ENCODE data around the gene SLC35A2.
A peak's percentile ranks its signal among the peaks of the same experiment; 100 is the strongest.

The SLC35A2 gene

DNA sequence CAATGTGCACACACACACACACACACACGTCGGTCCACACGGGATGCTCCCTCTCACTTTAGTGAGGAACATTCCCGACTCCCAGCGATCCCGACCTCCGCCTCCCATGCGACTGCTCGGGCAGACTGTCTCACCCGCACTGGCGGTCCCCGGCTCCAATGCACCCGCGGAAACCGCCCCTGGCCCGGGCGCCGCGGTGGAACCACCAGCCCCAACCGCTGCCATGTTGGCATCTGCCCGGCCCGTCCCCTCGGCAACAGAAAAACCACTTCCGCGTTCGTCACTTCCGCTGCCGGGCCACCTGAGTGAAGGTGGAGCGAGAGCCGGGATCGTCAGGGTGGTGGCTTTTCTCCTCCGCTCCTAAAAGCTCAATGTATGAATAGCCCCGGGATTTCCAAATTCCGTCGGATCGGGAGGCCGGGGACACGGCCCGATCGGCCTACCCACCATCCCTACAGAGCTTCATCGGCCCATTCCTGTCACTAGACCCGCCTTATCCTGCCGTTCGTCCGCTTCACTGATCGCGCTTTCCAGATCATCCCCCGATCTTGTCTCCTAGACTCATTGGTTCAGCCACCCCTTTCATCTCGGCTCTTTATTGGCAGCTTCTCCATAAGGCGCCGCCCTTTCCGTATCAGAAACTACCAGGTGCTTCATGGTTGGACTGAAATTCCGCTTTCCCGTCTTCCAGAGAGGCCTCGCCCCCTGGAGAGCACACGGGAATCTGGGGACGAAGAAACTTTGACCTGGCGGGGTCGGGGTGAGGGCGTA, at the start of gene SLC35A2:
TSS of gene SLC35A2 (minus strand) at position 235 of the 771 bp plus-strand sequence. CDS start at position 225, 10 bp downstream.
- peak; percentile 70 to 93 (median 88) for DNase-seq
- intact Hi-C loops (cut with DNase I), result no loop called here

DNA sequence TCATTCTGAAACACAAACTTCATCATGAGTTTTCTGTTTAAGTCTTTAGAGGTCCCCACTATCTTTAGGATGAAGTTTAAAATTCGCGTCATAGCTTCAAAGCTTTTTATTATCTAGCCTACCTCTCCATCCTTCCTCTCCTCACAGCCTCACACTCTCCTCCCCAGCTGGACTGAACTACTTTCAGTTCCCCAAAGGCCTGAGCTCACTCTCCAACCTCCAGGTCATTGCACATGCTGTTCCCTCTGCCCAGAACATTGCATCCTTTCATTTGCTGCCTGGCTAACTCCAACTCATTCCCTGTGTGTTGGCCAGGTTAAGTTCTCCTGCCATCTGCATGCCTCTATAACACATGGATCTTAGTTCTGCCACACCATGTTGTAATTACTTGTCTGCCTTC, 48.8 kb upstream of the SLC35A2 start:
- peak in 4 of 42 donors; percentile 12 to 45 (median 24) for DNase-seq
- intact Hi-C loops (cut with DNase I), result no loop called here

DNA sequence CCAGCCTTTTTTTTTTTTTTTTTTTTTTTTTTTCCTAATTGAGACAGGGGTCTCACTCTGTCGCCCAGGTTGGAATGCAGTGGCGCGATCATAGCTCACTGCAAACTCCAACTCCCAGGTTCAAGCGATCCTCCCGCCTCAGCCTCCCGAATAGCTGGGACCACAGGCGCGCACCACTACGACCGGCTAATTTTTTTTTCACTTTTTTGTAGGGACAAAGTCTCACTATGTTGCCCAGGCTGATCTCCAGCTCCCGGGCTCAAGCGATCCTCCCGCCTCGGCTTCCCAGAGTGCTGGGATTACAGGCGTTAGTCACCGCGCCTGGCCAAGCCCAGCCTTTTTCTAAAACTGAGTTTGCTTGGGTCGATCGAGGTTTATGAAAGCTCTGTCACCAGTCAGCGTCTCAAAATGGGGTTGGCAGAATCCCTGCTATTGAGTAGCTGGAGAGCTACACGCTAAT, 47.2 kb upstream of the SLC35A2 start:
- peak in 21 of 42 donors; percentile 2 to 52 (median 19) for DNase-seq

DNA sequence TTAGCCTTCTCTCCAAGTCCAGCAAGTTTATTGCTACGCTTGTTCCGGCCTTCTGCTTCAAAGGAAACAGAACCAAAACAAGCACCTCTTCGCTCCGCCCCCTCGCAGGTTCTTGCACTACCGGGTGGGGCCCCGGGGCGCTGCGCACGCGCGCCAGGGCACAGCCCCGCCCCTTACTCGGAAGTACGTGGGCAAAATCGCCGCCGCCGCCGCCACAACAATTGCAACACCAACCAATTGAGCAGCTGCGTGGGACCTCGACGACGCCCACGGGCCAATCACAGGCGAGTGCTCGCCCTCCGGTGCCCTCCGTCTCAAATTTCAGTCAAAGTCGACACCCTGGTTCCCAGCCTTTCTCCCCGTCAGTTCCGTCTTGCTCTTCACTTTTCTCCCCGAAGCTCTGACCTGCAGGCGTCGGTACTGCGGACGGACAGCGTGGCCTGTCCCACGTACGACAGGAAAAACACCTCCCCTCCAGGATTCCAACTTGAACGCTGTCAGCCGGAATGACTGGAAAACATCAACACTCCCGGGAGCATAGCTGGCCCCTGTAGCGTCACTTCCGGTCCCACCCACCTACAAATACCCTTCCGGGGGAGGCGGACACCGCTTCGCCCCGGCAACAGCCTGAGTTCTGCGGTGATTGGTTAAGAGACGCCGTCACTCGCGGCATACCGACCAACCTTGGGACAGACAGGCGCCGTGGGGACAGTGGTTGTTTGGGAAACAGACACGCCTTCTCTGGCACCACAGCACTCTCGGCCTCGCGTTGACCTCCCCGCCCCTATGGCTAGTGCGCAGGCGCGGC, 46.6 kb upstream of the SLC35A2 start:
- DNase-seq, result peak; percentile 89 to 98 (median 96)
- intact Hi-C loops (cut with DNase I), result loop anchor here (5.0 kb wide), 1 partner anchor 84 kb away; the partner anchor contains the start of gene TFE3

More for the DNA sequence above, 47.2 kb upstream of the SLC35A2 start:
- intact Hi-C loops (cut with DNase I), result loop anchor here (5.0 kb wide), 1 partner anchor 84 kb away; the partner anchor contains the start of gene TFE3

DNA sequence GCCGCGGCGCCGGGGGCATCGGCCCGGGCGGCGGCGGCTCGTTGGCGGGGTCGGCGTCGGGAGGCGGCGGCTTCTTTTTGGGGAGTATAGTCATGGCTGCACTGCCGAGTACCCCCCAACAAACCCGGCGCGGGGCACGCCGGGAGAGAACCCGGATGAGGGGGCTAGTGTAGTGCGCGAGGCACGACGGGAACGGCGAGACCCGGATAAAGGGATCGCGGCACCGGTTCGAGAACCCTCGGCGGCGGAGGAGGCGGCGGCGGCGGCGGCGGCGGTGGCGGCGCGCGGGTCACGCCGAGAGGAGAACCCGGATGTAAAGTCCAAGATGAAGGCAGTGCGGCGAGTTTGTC, 46.0 kb upstream of the SLC35A2 start, which contains the start of gene OTUD5:
TSS of gene OTUD5 (minus strand) at position 131 of the 350 bp plus-strand sequence. CDS start at position 94, 37 bp downstream.
- peak; percentile 35 to 88 (median 74) for DNase-seq
- intact Hi-C loops (cut with DNase I), result loop anchor here (5.0 kb wide), 1 partner anchor 85 kb away; the partner anchor contains the start of gene TFE3

DNA sequence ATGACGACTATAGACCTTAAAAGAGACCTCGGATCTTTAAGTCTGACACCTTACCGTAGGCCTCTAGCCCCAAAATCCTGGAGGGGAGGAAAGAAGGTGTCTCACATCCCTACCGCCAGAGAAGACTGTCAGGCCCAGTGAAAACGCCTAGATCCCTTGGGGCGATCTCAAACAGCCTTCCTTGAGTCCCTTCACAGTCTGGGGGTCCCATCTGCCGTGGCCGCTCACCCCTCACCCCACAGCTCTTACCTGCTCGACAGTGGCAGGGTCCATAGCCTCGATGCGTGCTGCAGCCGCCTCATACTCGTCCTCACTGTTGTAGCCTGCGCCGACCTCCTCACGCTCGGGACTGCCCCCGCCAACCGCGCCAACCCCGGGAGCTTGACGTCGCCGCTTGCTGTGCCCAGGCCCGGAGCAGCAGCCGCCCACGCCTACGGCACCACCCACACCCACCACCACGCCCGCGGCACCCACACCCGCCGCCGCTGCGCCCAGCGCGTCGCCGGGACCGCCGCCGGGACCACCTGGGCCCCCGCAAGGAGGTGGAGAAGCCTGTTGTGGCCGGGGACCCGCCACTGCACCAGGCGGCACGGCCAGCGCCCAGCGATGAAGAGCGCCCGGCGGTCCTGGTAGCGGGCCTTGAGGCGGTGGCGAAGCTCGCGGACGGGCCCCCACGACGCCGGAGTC, 45.4 kb upstream of the SLC35A2 start:
- intact Hi-C loops (cut with DNase I), result loop anchor here (5.0 kb wide), 1 partner anchor 85 kb away; the partner anchor contains the start of gene TFE3
- DNase-seq, result peak in 6 of 42 donors; percentile 4 to 41 (median 15)

DNA sequence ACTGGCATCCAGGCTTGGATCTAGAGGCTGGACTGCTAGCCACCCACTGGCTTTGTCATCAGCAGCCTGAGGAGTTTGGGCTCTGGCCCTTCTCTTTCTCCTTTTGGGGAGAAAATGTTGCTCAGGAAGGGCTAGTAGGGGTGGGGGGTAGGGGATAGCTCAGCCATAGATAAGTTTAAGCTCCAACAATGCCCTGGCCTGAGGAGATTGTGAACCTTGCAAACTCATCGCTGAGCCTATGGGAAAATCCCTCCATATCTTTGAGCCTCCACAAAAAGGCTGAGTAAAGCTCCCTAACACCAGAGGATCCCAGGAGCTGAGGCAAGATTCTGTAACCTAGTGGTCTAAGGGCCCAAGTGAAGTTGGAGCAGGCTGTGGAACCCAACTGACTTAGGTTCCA, 37.1 kb upstream of the SLC35A2 start:
- intact Hi-C loops (cut with DNase I), result no loop called here
- no peak for DNase-seq

DNA sequence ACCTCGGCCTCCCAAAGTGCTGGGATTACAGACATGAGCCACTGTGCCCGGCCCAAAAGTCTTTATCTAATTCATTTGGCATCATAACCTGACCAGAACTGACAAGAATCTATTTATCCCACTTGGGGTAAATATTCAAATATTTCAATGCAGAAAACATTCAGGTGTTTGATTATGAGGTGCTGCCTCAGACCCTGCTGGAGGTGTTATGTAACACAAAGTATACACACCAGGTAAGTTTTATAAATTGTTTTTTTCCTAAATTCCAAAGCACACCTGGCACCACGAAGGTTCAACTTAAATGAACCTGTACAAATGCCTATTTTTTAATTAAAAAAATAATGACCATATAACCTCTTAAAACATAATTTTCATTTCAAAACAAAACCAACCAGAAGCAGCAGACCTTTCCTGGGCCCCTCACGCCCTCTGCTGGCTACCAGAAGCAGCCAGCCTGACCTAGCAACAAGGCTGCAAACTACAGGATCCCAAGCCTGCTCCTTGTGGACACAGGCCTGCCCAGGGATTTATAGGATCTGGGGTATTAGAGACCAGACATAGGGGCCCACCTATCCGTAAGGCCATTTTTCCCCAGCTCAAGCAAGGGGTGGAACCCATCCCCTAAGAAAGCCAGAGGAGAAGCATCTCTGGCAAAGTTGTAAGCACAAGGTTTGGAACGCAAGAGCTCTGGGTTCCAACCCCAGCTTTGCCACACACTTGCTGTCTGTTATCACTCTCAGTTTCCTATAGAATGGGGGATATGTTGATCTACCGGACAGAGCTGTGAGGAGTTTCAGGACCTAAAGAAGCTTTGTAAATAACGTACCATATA, 34.3 kb upstream of the SLC35A2 start:
- intact Hi-C loops (cut with DNase I), result no loop called here
- DNase-seq, result peak; percentile 4 to 70 (median 48)

DNA sequence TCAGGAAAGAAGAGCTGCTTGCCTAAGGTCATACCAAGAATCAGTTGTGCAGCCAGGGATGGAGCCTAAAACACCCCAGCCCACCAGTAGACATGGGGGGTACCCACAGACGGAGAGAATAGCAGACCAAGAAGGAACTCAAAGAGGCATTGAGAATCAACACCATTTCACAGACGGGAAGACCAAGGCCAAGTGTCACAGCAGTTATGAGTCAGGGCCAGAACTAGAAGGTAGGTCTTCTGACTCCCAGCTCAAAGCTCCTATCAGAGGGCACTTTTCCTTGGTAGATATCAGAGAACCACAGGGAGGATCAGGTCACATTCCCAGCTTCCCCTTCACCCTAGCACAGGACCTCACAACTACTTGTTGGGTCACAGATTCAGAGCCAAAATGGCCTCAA, 31.4 kb upstream of the SLC35A2 start:
- intact Hi-C loops (cut with DNase I), result no loop called here
- no peak for DNase-seq

DNA sequence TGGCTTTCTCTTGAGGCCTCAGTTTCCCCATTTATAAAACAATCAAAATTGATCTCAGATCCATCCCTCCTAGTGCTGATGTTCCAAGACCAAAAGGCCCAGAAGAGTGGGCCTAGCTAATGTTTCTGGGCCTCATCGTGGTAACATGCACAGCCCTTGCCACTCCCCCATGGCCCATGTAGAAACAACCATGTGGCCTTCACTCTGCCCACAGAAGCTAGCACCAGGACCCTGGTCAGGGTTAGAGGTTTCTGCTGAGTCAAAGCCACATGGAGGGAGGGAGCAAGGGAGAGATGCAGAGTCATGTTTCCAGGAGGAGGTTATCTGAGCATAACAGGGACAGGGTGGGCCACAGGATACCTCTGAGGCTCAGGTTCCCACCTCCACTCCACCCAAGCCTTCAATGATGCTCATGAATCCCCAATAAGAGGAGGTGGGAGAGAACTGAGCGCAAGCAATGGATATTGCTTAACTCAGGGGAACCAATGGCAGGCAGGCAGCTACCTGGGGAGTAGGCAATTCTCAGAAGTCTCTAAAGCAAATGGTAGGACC, 29.0 kb upstream of the SLC35A2 start:
- no peak for DNase-seq
- intact Hi-C loops (cut with DNase I), result no loop called here

DNA sequence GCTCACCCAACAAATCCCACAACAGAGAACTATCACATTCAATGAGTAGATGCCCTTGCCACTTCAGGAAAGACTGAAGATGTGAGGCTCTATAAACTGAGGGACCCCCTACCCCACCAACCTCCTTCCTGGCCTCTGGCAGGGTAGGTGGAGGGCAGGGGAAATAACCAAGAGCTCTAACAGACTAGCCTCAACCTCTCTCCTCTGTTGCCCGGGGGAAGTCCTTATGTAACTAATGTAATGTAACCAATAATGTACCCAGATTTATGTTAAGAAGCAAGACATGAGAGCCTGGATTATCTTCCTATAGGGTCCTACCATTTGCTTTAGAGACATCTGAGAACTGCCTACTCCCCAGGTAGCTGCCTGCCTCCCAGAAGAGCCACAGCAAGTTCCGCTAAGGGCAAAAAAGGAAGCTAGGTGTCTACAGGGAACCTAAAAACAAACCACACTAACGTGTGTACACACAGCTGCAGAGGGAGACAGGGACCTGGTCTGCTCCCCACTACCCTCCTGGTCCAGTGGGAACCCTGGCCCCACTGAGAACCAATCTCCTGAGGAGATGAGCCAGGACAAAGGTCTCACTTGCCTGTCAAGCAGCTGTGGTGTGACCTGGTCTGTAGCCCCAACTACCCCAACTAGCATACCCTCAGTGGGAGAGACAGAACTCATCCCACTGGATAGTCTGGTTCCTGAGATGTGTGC, 28.2 kb upstream of the SLC35A2 start:
- DNase-seq, result no peak
- intact Hi-C loops (cut with DNase I), result no loop called here

DNA sequence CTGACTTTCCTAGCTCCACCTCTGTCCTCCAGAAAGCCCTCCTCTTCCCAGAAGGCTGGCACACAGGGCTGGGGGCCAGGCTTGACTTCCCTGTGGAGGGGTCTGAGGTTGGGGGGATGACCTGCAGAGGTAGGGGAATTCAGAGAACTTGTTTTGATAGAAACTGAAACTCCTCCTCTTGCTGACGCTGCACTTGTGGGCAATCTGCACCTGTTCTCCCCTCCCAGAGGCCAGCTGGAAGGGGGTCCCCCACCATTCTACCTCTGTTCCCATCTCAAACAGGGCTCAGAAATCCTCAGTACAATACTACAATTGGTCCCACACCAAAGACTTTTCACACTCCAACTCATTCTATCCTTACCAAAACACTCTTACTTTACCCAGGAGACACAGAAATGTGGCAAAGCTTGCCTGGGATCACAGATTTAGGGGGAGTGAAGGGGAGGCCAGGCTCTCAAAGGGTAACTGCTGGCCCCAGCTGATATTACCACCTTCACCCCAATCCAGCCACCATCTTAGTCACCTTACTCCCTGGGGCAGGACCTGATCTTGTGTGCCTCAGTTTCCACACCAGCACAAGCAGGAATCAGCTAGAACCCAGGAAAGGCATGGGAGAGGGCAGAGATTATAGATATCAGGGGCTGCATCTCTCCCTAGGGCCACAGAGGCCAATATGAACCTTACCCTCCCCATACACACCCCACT, 27.4 kb upstream of the SLC35A2 start:
- intact Hi-C loops (cut with DNase I), result no loop called here
- no peak for DNase-seq

DNA sequence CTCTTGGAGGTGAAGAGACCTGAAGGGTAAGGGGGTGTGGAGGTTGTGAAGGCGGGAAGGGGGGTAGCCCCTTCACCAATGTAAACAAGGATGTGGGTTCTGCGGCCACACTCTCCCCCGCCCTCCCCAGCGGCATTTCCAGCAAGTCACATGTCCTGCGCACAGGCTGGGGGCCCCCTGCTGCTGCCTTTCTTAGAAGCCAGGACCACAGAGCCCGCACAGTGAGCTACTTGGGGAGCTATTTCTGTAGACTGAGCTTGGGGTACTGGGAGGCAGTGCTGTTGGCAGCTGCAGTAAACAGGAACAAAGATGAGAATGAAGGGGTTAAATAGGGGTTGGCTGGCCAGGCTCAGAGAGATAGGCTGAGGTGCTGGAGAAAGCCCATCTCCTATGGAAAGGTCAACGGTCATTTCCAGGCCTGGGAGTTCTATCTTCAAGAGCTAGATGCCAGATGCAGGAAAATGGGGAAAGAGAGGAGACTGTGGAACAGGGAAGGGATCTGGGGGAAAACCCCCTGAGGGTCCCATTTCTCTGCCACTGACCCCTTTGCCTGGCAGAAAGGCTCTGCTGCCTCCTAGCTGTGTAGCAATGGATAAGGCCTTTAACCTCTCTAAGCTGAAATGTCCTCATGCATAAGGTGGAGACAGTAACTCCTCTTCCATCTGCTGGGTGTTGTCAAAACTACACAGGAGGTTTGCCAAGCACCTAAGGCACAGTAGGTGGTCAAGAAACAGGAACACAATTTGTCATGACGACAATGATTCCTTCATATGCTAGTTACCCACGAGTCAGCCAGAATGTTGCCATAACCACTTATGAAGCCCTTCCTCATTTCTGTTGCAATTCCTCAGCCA, 25.8 kb upstream of the SLC35A2 start:
- peak in 9 of 42 donors; percentile 17 to 44 (median 30) for DNase-seq
- intact Hi-C loops (cut with DNase I), result no loop called here

DNA sequence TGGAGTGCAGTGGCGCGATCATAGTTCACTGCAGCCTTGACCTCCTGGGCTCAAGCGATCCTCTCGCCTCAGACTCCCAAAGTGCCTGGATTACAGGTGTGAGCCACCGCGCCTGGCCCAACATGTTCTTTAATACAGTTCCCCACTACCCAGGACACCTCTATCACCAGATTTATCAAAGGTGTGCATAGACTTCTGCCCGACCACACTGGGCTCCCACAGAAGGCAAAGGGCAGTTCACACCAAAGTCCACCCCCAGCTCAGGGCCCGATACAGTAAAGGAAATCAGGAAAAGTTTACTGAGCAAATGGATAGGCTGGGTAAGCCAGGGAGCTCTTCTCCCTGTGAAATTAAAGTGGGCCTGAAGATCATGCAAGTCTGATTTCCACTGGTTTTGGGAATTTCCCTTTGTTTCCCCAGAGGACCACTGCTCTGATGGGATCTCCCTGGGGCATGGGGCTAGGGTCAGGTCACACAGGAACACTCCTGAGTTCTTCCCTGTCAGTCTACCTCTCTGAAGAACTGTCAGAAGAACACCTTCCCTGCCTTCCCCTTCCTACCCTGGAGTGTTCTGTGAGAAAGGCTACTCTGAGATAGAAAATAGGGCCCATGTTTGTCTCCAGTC, 25.1 kb upstream of the SLC35A2 start:
- DNase-seq, result no peak
- intact Hi-C loops (cut with DNase I), result no loop called here

DNA sequence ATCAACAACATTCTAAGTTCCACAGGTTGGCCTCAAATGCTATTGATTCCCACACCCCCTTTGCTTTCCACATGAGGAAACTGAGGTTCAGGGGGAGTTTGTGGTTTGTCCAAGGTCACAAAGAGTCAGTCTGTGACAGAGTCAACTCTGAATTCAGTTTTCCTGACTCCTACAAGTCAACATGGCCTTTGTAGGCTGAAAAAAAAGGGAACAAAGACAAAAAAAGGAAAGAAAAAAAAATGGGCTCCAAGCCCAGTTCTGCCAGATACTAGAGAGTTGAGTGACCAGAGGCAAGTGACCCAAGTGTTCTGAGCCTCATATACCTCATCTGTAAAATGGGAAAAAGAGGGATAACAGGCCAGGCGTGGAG, 23.8 kb upstream of the SLC35A2 start:
- intact Hi-C loops (cut with DNase I), result no loop called here
- DNase-seq, result no peak
